Keratinocyte (primary cell): ENCODE results near the gene CCDC137. TPM values are rescaled to one million over a fixed set of nuclear protein-coding genes. Genes with fewer than 3 reads are reported as not detected.

Experiments used
- DNase-seq: peaks from one replicate; pipeline ENCODE4 v3.0.0-alpha.2; 2011; ENCODE audit warnings: low read depth, missing footprints, low spot score
- FAIRE-seq: peaks from 2 replicates; lab custom pipeline; 2011; peaks lifted over from hg19 to GRCh38; lab: Jason Lieb, UNC
- H2AFZ ChIP-seq: 2 replicates; pipeline ENCODE4 v1.6.0; 2012; ENCODE audit warnings: low read length, control low read depth, inconsistent platforms; ENCODE audit not compliant: control insufficient read depth
- H3K27ac ChIP-seq: 2 replicates; pipeline ENCODE4 v1.5.1; 2011; ENCODE audit warnings: low read length; ENCODE audit not compliant: control insufficient read depth, insufficient read depth
- H3K27me3 ChIP-seq: 3 replicates; pipeline ENCODE4 v1.6.0; 2011; ENCODE audit warnings: low read length; ENCODE audit not compliant: control insufficient read depth, insufficient read depth; ENCODE audit errors: extremely low read depth
- H3K36me3 ChIP-seq, 2 experiments: 2 replicates in 1 of 2; 3 replicates in 1 of 2; pipeline ENCODE4 v1.5.1; 2011; ENCODE audit warnings: low read length in 2 of 2, mild to moderate bottlenecking in 1 of 2; ENCODE audit not compliant: control insufficient read depth in 2 of 2, insufficient read depth in 2 of 2; ENCODE audit errors: extremely low read depth in 1 of 2
- H3K4me1 ChIP-seq: 3 replicates; pipeline ENCODE4 v1.5.1; 2011; ENCODE audit warnings: low read length; ENCODE audit not compliant: control insufficient read depth, insufficient read depth; ENCODE audit errors: extremely low read depth
- H3K4me2 ChIP-seq: 3 replicates; pipeline ENCODE4 v1.6.0; 2011; ENCODE audit warnings: low read depth, low read length; ENCODE audit not compliant: control insufficient read depth, insufficient read depth; ENCODE audit errors: extremely low read depth
- H3K4me3 ChIP-seq, 3 experiments: fragments of 200-600 bp in 1 of 3; sonication (generic) in 1 of 3; 2 replicates in 2 of 3; 3 replicates in 1 of 3; pipeline ENCODE4 v1.5.1; 2011 to 2016; ENCODE audit warnings: low read length in 3 of 3, mild to moderate bottlenecking in 3 of 3, control low read depth in 2 of 3, inconsistent platforms in 1 of 3, low read depth in 1 of 3, mixed read lengths in 1 of 3, mixed run types in 1 of 3, moderate library complexity in 1 of 3; ENCODE audit not compliant: control insufficient read depth in 2 of 3, insufficient read depth in 2 of 3; ENCODE audit errors: extremely low read depth in 1 of 3
- H3K79me2 ChIP-seq: 2 replicates; pipeline ENCODE4 v1.6.0; 2012; ENCODE audit warnings: low read length; ENCODE audit not compliant: control insufficient read depth, insufficient read depth
- H3K9ac ChIP-seq: 3 replicates; pipeline ENCODE4 v1.6.0; 2011; ENCODE audit warnings: low read length; ENCODE audit not compliant: control insufficient read depth, insufficient read depth; ENCODE audit errors: extremely low read depth
- H3K9me1 ChIP-seq: 3 replicates; pipeline ENCODE4 v1.6.0; 2011; ENCODE audit warnings: low read length; ENCODE audit not compliant: control insufficient read depth, insufficient read depth; ENCODE audit errors: extremely low read depth
- H3K9me3 ChIP-seq: 2 replicates; pipeline ENCODE4 v1.5.1; 2012; ENCODE audit warnings: low read depth, low read length; ENCODE audit not compliant: control insufficient read depth
- H4K20me1 ChIP-seq: 3 replicates; pipeline ENCODE4 v1.6.0; 2011; ENCODE audit warnings: low read length; ENCODE audit not compliant: control insufficient read depth, insufficient read depth; ENCODE audit errors: extremely low read depth
- CTCF ChIP-seq, 3 experiments: IDR thresholded peaks in 1 of 3; conservative IDR thresholded peaks in 1 of 3; optimal IDR thresholded peaks in 1 of 3; 2 replicates in 2 of 3; 3 replicates in 1 of 3; pipeline versions ENCODE3 to v1.5.1; 2011; ENCODE audit warnings: low read length in 3 of 3, mild to moderate bottlenecking in 3 of 3, moderate library complexity in 2 of 3, control low read depth in 1 of 3, inconsistent platforms in 1 of 3; ENCODE audit not compliant: insufficient read depth in 2 of 3; ENCODE audit errors: extremely low read depth in 1 of 3
- EZH2 ChIP-seq: IDR thresholded peaks from one replicate; pipeline ENCODE4 v1.6.1; 2012; ENCODE audit warnings: inconsistent platforms, mild to moderate bottlenecking, low read length, moderate library complexity
- dilution Hi-C: fragments of 300-500 bp; cut with MboI; formaldehyde crosslinking; loops from one replicate; pipeline ENCODE4 v1.7.0; 2020; ENCODE audit warnings: low sequenced_read_pairs; ENCODE audit not compliant: extremely low pct_ligation_motif_present
- polyA plus RNA-seq, 5 experiments: library from polyadenylated mRNA; depleted of rRNA in 3 of 5; stranded (reverse) in 3 of 5; stranded (forward) in 1 of 5; unstranded in 1 of 5; fragments of >200 nt; gene quantifications; 1 replicate in 1 of 5; 2 replicates in 3 of 5; 3 replicates in 1 of 5; pipeline versions ENCODE4 v1.2.1 to v1.2.3, GENCODE V29; 2011 to 2012; ENCODE audit warnings: missing spikeins in 2 of 5, low read depth in 1 of 5, low replicate concordance in 1 of 5

CCDC137 gene
- polyA plus RNA-seq, 1 donor (not counting 4 experiments of a cell fraction or from before 2014, with no cell fraction given): 15.4 TPM

GRCh38 chr17:81697261-81698044 lies 30.9 kb downstream of the CCDC137 start:
- Histone ChIP-seq H3K36me3 (peaks cover 52 to 56% of the 10 kb centered on the region in 2 experiments), H3K79me2 (peaks cover 59% of the 10 kb centered on the region), H3K27ac (no peak overlapping the region), H3K4me3 (no peak overlapping the region), H3K9me1 (no peaks in the 10 kb centered on the region), H3K27me3 (no peaks in the 10 kb centered on the region), H3K4me1 (peaks cover 10% of the 10 kb centered on the region), H3K9ac (no peak overlapping the region), H4K20me1 (peaks cover 3% of the 10 kb centered on the region), H2AFZ (no peak overlapping the region), H3K9me3 (no peaks in the 10 kb centered on the region), H3K4me2 (no peak overlapping the region)
- DNase-seq: no peak
- FAIRE-seq: no peak
- dilution Hi-C loops: no loop called here
- TF ChIP-seq CTCF (optimal IDR thresholded peaks at IDR 0.05 in 1 of 3, IDR thresholded peaks at IDR 0.05 in 1 of 3, conservative IDR thresholded peaks at IDR 0.05 in 1 of 3; ENCODE audit: extremely low read depth in 1 of 3, insufficient read depth in 2 of 3, low read length in 3 of 3): no peak
- TF ChIP-seq EZH2: no peak

- TF ChIP-seq CTCF (optimal IDR thresholded peaks at IDR 0.05 in 1 of 3, IDR thresholded peaks at IDR 0.05 in 1 of 3, conservative IDR thresholded peaks at IDR 0.05 in 1 of 3; ENCODE audit: extremely low read depth in 1 of 3, insufficient read depth in 2 of 3, low read length in 3 of 3): no peak
- TF ChIP-seq EZH2: no peak
Observed at GRCh38 chr17:81700353-81701287, 34.1 kb downstream of the CCDC137 start.

More at GRCh38 chr17:81700353-81701287, 34.1 kb downstream of the CCDC137 start:
- FAIRE-seq (no peak), DNase-seq (no peak)
- Histone ChIP-seq H3K36me3 (peaks cover 42 to 49% of the 10 kb centered on the region in 2 experiments), H3K27me3 (no peaks in the 10 kb centered on the region), H3K4me2 (no peak overlapping the region), H3K9me1 (no peaks in the 10 kb centered on the region), H3K9ac (no peak overlapping the region), H3K9me3 (no peaks in the 10 kb centered on the region), H3K4me1 (peaks cover 19% of the 10 kb centered on the region), H4K20me1 (peaks cover 3% of the 10 kb centered on the region), H3K27ac (no peak overlapping the region), H3K4me3 (no peak overlapping the region), H3K79me2 (peaks cover 79% of the 10 kb centered on the region), H2AFZ (no peak overlapping the region)
- dilution Hi-C loops: no loop called here
